ENCODE data around the gene FAM83D. TPM values are rescaled to one million over a fixed set of nuclear protein-coding genes. Genes with fewer than 3 reads are reported as not detected.

The FAM83D gene
- total RNA-seq, 1 experiment from 2014 or later = 48.1 TPM

GRCh38 chr20:38941726-38942389, 15.6 kb downstream of the FAM83D start:
- Histone ChIP-seq H2BK20ac (ENCODE audit: low read depth, low read length, poor library complexity, severe bottlenecking) (no peak overlapping the region), H3K9ac (ENCODE audit: extremely low read depth, insufficient read length, low read length) (no peak overlapping the region), H2BK12ac (ENCODE audit: insufficient read length, low read depth, low read length) (no peak overlapping the region), H3K23me2 (ENCODE audit: insufficient read length, low read depth, low read length, poor library complexity, severe bottlenecking) (no peaks in the 10 kb centered on the region), H4K5ac (ENCODE audit: insufficient read length, low read depth, low read length) (no peak overlapping the region), H3K9me3 (ENCODE audit: control insufficient read depth, low read depth, low read length) (no peaks in the 10 kb centered on the region), H4K20me1 (ENCODE audit: control insufficient read depth, insufficient read depth, insufficient read length) (no peaks in the 10 kb centered on the region), H2AFZ (ENCODE audit: low read length) (no peak overlapping the region), H3K56ac (ENCODE audit: insufficient read length, low read depth, low read length) (no peak overlapping the region), H4K91ac (ENCODE audit: insufficient read length, low read depth, low read length) (no peak overlapping the region), H3K4me2 (ENCODE audit: insufficient read depth, insufficient read length, low read length) (no peak overlapping the region), H3T11ph (ENCODE audit: low read length) (no peak overlapping the region), H3K27me3 (ENCODE audit: insufficient read depth, low read length) (no peaks in the 10 kb centered on the region), H2BK15ac (ENCODE audit: low read depth, low read length) (no peak overlapping the region), H3K79me2 (ENCODE audit: insufficient read depth, low read length) (peaks cover 20% of the 10 kb centered on the region; the same call in 1 of the 2 replicates), H2AK5ac (ENCODE audit: insufficient read length, low read length) (no peak overlapping the region), H3K14ac (ENCODE audit: insufficient read depth, low read length) (no peak overlapping the region), H2BK5ac (ENCODE audit: insufficient read length, low read length) (no peak overlapping the region), H3K27ac (ENCODE audit: insufficient read length, low read depth, low read length) (no peak overlapping the region), H3K79me1 (ENCODE audit: insufficient read depth, low read depth, low read length, poor library complexity, severe bottlenecking) (peaks cover 9% of the 10 kb centered on the region), H3K18ac (ENCODE audit: insufficient read length, low read depth, low read length) (no peak overlapping the region), H3K4me1 (ENCODE audit: insufficient read depth, low read length) (peaks cover under 1% of the 10 kb centered on the region; the same call in 1 of the 2 replicates), H4K8ac (replicated peaks; ENCODE audit: insufficient read length, low read depth, low read length) (no peak overlapping the region), H3K23ac (ENCODE audit: insufficient read length, low read depth, low read length) (no peak overlapping the region), H3K4ac (ENCODE audit: low read depth, low read length) (no peak overlapping the region), H2BK120ac (ENCODE audit: low read depth, low read length, poor library complexity, severe bottlenecking) (no peak overlapping the region)
- WGBS (ENCODE audit: extremely low coverage, insufficient read length, low lambda C conversion rate) = no CpG with 5 or more reads among the region's 5 CpGs
- Mint-ChIP-seq H3K27ac (no peak overlapping the region), H3K36me3 (ENCODE audit: insufficient read depth in 1 of 3, low read depth in 3 of 3) (peaks cover 38 to 82% (median 77%) of the 10 kb centered on the region in 3 experiments; a peak in 6 of 7 replicates), H3K4me1 (peaks cover 12 to 13% of the 10 kb centered on the region in 2 experiments), H3K4me3 (no peak overlapping the region), H3K27me3 (ENCODE audit: low read depth) (no peaks in the 10 kb centered on the region), H3K9me3 (no peaks in the 10 kb centered on the region)
- no peak for DNase-seq
- peak; percentile 28; the same call in 2 of the 3 replicates for TF ChIP-seq CTCF (conservative IDR thresholded peaks at IDR 0.05)
